Hematopoietic multipotent progenitor cell treated with erythropoietin and hydrocortisone succinate and interleukin-3 and kit ligand, for 4 days (in vitro differentiated cells): ENCODE measurements around the gene MMGT1.
"Not testable (repeated sequence)": the region's sequence is repeated elsewhere in the genome, so short reads cannot be mapped to it uniquely, and the experiment has no call there.

Experiments used
- DNase-seq: peaks from one replicate; pipeline ENCODE4 v3.0.0-alpha.2; 2015

MMGT1 gene

DNA sequence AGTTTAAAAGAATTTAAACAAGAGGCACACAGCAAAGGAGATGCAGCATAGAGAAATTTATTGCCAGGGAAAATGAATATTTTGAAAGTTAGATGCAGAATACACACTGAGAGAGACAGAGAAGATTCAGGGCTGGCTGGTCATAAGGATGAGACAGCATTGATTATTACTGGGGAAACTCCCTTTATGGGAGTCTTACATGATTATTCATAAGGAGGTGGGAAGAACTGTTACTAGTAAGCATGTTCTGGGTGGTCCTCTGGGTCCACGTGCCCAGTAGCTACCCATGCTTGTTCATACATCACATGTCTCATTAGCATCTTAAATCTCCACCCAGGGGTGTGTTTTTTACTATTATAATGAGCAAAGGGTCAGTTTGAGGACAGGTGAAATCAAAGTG, 53.3 kb downstream of the MMGT1 start:
- DNase-seq: not testable (repeated sequence)

GRCh38 chrX:135914404-135914803, 59.4 kb downstream of the MMGT1 start:
- DNase-seq: peak; percentile 5
